Muscle layer of colon (tissue), 2 donors: ENCODE measurements around the gene GPC3.

ENCODE experiments used
- H3K27ac ChIP-seq: one replicate; pipeline ENCODE4 v1.7.0; 2013; ENCODE audit warnings: low read depth, mild to moderate bottlenecking, low read length, moderate library complexity
- H3K27me3 ChIP-seq, 2 donors: one replicate each; pipeline ENCODE4 v1.7.0; 2013; ENCODE audit warnings: low read length in 2 of 2, mild to moderate bottlenecking in 2 of 2; ENCODE audit not compliant: insufficient read depth in 2 of 2, control insufficient read depth in 1 of 2
- H3K36me3 ChIP-seq: one replicate; pipeline ENCODE4 v1.7.0; 2013; ENCODE audit warnings: mild to moderate bottlenecking, low read length; ENCODE audit not compliant: insufficient read depth
- H3K4me1 ChIP-seq: one replicate; pipeline ENCODE4 v1.7.0; 2013; ENCODE audit warnings: mild to moderate bottlenecking, low read length; ENCODE audit not compliant: insufficient read depth
- H3K4me3 ChIP-seq, 2 donors: one replicate each; pipeline ENCODE4 v1.7.0; 2013; ENCODE audit warnings: low read length in 2 of 2, low read depth in 1 of 2, mild to moderate bottlenecking in 1 of 2, moderate library complexity in 1 of 2
- H3K9ac ChIP-seq: one replicate; pipeline ENCODE4 v1.7.0; 2013; ENCODE audit warnings: low read length
- H3K9me3 ChIP-seq: one replicate; pipeline ENCODE4 v1.7.0; 2013; ENCODE audit warnings: mild to moderate bottlenecking, low read length
- donor health status: abdominal sarcoma.
- donor health status: Adenocarcinoma of cecum.

Gene GPC3

GRCh38 chrX:134013092-134013497 is 27.7 kb upstream of the GPC3 start:
- Histone ChIP-seq H3K9me3 (no peaks in the 10 kb centered on the region), H3K36me3 (no peaks in the 10 kb centered on the region), H3K4me1 (no peaks in the 10 kb centered on the region), H3K27me3 (peaks cover 0 to 6% of the 10 kb centered on the region in 2 donors), H3K27ac (no peak overlapping the region), H3K4me3 (no peak overlapping the region), H3K9ac (no peak overlapping the region)

- no peak overlapping the region for H3K27ac ChIP-seq
- H3K27me3 ChIP-seq: peaks cover 0 to 6% of the 10 kb centered on the region in 2 donors
- H3K4me3 ChIP-seq: no peak overlapping the region
- H3K36me3 ChIP-seq: no peaks in the 10 kb centered on the region
- no peaks in the 10 kb centered on the region for H3K4me1 ChIP-seq
- no peaks in the 10 kb centered on the region for H3K9me3 ChIP-seq
- H3K9ac ChIP-seq: no peak overlapping the region
These were observed 25.3 kb upstream of the GPC3 start for GRCh38 chrX:134010690-134011089.

GRCh38 chrX:134007716-134008115 is 22.3 kb upstream of the GPC3 start:
- no peaks in the 10 kb centered on the region for H3K4me1 ChIP-seq
- no peak overlapping the region for H3K4me3 ChIP-seq
- no peak overlapping the region for H3K9ac ChIP-seq
- no peak overlapping the region for H3K27ac ChIP-seq
- no peaks in the 10 kb centered on the region for H3K36me3 ChIP-seq
- H3K9me3 ChIP-seq: no peaks in the 10 kb centered on the region
- H3K27me3 ChIP-seq: peaks cover 0 to 6% of the 10 kb centered on the region in 2 donors

- H3K9ac ChIP-seq: no peak overlapping the region
- no peak overlapping the region for H3K27ac ChIP-seq
- no peak overlapping the region for H3K4me3 ChIP-seq
- H3K36me3 ChIP-seq: no peaks in the 10 kb centered on the region
- H3K9me3 ChIP-seq: no peaks in the 10 kb centered on the region
- H3K4me1 ChIP-seq: no peaks in the 10 kb centered on the region
- no peaks in the 10 kb centered on the region for H3K27me3 ChIP-seq
These were observed 21.2 kb upstream of the GPC3 start for GRCh38 chrX:134006484-134007161.

GRCh38 chrX:134004084-134004483 is 18.7 kb upstream of the GPC3 start:
- H3K9me3 ChIP-seq: no peaks in the 10 kb centered on the region
- H3K27ac ChIP-seq: no peak overlapping the region
- no peak overlapping the region for H3K9ac ChIP-seq
- H3K4me1 ChIP-seq: no peaks in the 10 kb centered on the region
- no peaks in the 10 kb centered on the region for H3K36me3 ChIP-seq
- H3K27me3 ChIP-seq: no peaks in the 10 kb centered on the region
- no peak overlapping the region for H3K4me3 ChIP-seq

GRCh38 chrX:134002921-134003615 is 17.7 kb upstream of the GPC3 start:
- Histone ChIP-seq H3K27ac (no peak overlapping the region), H3K36me3 (no peaks in the 10 kb centered on the region), H3K4me1 (no peaks in the 10 kb centered on the region), H3K4me3 (peak overlapping the region in 1 of 2 donors; percentile 4), H3K9ac (no peak overlapping the region), H3K9me3 (no peaks in the 10 kb centered on the region), H3K27me3 (no peaks in the 10 kb centered on the region)

GRCh38 chrX:134000260-134001245 is 15.2 kb upstream of the GPC3 start:
- H3K27me3 ChIP-seq: no peaks in the 10 kb centered on the region
- H3K4me3 ChIP-seq: no peak overlapping the region
- no peak overlapping the region for H3K27ac ChIP-seq
- no peaks in the 10 kb centered on the region for H3K36me3 ChIP-seq
- no peaks in the 10 kb centered on the region for H3K4me1 ChIP-seq
- H3K9ac ChIP-seq: no peak overlapping the region
- H3K9me3 ChIP-seq: no peaks in the 10 kb centered on the region

GRCh38 chrX:133999031-133999705 is 13.8 kb upstream of the GPC3 start:
- H3K27ac ChIP-seq: no peak overlapping the region
- H3K9me3 ChIP-seq: no peaks in the 10 kb centered on the region
- H3K27me3 ChIP-seq: no peaks in the 10 kb centered on the region

GRCh38 chrX:133995759-133996158 is 10.4 kb upstream of the GPC3 start:
- no peaks in the 10 kb centered on the region for H3K9me3 ChIP-seq
- H3K4me3 ChIP-seq: no peak overlapping the region
- no peak overlapping the region for H3K9ac ChIP-seq
- no peak overlapping the region for H3K27ac ChIP-seq
- H3K4me1 ChIP-seq: no peaks in the 10 kb centered on the region
- H3K36me3 ChIP-seq: no peaks in the 10 kb centered on the region
- H3K27me3 ChIP-seq: no peaks in the 10 kb centered on the region

More at GRCh38 chrX:133999031-133999705, 13.8 kb upstream of the GPC3 start:
- no peaks in the 10 kb centered on the region for H3K4me1 ChIP-seq
- no peak overlapping the region for H3K9ac ChIP-seq
- H3K4me3 ChIP-seq: no peak overlapping the region
- no peaks in the 10 kb centered on the region for H3K36me3 ChIP-seq

GRCh38 chrX:133994576-133994975 is 9.2 kb upstream of the GPC3 start:
- Histone ChIP-seq H3K36me3 (no peaks in the 10 kb centered on the region), H3K4me3 (no peak overlapping the region), H3K27ac (no peak overlapping the region), H3K4me1 (no peaks in the 10 kb centered on the region), H3K9ac (no peak overlapping the region), H3K9me3 (no peaks in the 10 kb centered on the region), H3K27me3 (peaks cover 0 to 3% of the 10 kb centered on the region in 2 donors)

GRCh38 chrX:133992882-133993281 is 7.5 kb upstream of the GPC3 start:
- Histone ChIP-seq H3K4me3 (no peak overlapping the region), H3K27me3 (peaks cover 0 to 4% of the 10 kb centered on the region in 2 donors), H3K9me3 (no peaks in the 10 kb centered on the region), H3K36me3 (no peaks in the 10 kb centered on the region), H3K4me1 (no peaks in the 10 kb centered on the region), H3K27ac (no peak overlapping the region), H3K9ac (no peak overlapping the region)
